IPS-NIHi7 (cell line): ENCODE data around the gene ITGB1.
"Not testable (repeated sequence)": the region's sequence is repeated elsewhere in the genome, so short reads cannot be mapped to it uniquely, and the experiment has no call there.

Experiments used
- DNase-seq: peaks from one replicate; pipeline ENCODE4 v3.0.0; 2012; ENCODE audit warnings: mixed read lengths; ENCODE audit errors: extremely low spot score

The ITGB1 gene

DNA sequence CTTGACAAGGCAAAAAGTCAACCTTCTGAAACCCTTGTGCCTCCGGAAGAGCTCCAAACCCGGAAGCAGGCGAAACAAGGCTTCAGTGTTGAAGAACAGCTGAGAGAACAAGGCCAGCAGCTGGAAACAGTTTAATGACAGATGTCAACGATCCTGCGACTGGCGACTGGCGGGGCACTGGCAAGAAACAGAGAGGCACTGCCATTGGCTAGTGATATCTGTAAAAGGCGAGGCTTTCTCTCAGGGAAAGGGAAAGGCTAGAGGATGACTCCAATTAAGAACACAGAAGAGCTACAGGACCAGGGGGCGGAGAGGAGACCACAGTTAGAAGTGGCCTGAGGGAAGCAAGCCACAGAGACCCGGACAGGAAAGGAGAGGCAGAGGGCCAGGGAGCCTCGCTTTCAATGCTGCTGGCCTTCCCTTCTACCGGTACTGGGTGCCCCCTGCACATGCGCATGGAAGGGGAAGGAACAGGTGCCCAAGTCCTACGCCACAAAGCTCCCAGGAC lies 19.4 kb downstream of the ITGB1 start:
- DNase-seq: peak; percentile 29

DNA sequence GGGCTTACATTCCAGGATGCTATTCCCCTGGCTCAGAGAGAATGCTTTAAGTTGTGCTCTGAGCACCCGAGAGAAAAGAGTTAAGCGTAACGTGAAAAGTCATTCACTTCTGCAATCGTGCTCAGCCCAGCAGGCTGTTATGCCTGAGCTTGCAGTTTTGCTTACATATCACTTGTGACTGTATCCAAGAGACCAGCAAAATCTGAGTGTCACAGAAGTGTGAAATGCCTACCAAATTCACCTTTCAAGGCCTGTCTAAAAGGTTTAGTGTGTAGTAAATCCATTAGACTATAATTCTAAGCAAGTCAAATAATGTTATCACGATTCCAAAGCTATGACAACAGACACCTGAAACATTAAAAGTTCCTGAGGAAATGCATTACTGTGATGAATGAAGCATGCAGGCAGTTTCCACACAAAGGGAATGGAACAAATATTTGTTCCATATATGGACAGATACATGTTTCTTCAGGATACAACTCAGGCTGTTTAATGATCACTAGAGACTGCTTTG lies 20.1 kb downstream of the ITGB1 start:
- no peak for DNase-seq

DNA sequence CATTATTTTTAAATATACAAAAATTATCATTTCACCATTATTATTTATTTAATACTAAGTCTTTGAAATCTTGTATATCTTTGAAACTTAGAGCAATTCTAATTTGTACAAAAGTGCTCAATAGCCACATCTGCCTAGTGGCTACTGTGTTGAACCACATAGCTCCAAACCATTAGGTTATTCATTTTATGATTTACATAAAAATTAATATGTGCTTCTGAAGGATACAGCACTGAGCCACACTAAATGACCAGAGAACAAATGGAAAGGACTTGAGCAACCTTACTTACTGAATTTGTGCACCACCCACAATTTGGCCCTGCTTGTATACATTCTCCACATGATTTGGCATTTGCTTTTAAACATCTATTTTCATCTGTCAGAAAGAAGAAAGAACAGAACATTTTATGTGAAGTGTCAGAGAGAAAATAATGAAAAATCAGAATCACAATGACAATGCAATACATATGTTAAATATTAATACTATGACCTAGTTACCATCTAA lies 25.8 kb downstream of the ITGB1 start:
- DNase-seq: no peak

DNA sequence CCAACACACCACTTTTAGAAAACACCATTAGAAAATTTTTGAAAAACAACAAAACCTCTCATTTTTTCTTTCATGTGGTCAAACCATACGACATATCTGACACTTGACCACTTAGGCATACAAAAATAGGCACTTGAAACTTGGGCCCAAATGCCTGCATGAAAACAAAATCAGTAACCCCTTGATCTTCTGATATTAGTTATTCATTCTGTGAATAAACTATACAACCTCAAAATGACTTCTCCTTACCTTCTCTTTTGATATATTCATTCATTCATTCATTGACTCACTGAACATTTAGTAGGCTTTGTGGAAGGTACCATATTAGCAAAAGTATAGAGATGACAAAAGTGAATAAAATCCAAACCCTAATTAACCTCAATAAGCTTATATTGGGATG lies 26.4 kb downstream of the ITGB1 start:
- DNase-seq: no peak

DNA sequence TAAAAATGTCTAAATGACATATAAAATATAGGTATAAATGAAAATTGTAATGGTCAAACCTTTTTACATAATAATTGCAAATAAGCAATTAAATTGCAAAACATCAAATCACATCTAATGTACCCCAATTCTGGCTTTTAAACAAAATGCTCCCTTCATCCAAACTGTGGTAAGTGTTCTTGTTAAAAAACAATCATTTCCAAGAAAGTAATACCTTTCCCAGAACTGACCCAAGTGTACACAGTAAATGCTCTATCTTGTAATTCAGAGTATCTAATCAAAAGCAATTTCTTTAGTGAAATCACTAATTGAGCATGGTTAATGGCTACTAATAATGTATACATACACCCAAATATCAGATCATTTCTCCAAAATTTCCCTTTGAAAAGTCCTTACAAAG lies 28.0 kb downstream of the ITGB1 start:
- DNase-seq: no peak

DNA sequence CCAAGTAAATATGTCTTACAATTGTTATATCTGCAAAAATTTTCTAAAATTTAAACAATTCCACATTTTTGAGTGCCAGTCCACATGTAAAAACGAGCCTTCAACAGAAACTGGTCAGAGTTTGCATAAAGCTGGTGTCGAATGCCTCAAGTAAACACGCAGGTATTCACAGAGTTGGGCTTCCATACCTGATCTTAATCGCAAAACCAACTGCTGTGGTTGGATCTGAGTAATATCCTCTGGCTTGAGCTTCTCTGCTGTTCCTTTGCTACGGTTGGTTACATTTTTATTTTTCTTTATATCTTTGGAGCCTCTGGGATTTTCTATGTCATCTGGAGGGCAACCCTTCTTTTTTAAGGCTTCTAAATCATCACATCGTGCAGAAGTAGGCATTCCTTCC lies 28.4 kb downstream of the ITGB1 start:
- DNase-seq: no peak

DNA sequence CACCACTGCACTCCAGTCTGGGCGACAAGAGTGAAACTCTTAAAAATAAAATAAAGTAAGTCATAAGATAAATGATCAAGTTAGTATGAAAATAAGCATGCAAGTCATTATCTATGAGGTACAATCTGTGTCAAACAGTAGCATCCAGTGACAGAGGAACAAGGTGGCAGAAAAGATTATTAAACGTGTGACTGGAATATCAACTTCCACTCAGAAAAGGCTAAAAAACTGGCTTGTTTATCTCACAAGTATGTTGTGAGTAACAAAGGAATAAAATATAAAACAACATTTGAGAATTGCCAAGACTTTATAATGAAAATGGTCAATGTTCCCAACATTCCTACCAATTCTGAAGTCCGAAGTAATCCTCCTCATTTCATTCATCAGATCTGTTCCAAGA lies 30.3 kb downstream of the ITGB1 start:
- DNase-seq: no peak

DNA sequence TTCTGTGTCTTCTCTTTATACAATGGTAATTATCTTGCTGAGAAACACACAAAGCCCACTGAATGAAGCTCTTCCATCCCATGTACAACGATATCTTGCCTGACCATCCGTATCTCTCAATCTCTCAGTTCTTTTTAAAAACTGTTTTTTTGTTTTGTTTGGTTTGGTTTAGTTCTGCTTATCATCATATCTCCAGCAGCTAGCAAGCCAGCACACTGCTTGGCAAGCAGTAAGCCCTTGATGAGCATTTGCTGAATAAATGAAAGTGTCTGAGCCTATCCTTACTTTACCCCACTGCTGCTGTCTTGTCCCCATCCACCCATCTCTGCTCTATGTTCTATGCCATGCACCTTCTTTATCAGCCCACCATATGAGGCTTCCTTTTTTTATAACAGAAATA lies 34.2 kb downstream of the ITGB1 start:
- no peak for DNase-seq

DNA sequence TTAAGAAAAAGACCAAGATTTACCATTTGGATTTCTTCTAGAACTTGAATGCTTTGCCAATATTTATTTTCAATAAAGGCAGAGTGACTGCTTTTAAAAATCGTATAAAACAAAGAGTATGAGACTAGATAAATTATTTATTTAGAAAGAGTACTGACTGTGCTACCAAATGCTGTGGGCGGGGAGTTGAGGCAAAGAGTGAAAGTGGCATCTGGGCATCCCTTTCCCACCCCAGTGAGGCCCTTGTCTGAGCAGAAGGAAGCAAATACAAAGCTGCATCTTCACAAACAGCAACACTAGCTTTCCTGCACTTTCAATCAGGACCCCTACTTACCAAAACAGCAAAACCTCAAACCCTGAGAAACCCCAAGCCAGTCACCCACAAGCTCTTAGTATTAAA lies 34.9 kb downstream of the ITGB1 start:
- DNase-seq: no peak

DNA sequence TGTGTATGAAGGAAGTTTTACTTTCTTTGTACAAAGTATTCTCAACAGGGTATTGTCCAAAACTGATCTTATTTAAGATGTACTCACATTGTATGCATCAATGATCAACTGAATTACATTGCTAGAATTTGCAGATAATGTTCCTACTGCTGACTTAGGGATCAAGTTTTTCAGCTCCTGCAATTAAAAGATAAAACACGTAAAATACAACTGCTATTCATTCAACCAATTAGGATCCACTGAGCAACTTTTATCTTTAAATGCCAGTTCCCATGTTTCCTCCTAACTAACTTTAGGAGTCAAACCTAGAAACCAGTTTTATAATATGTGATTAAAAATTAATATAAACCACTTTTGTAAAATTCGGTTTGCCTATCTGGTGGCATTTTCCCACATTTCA lies 35.9 kb downstream of the ITGB1 start:
- no peak for DNase-seq

DNA sequence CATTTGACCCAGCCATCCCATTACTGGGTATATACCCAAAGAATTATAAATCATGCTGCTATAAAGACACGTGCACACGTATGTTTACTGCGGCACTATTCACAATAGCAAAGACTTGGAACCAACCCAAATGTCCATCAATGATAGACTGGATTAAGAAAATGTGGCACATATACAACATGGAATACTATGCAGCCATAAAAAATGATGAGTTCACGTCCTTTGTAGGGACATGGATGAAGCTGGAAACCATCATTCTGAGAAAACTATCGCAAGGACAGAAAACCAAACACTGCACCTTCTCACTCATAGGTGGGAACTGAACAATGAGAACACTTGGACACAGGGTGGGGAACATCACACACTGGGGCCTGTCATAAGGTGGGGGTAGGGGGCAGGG lies 40.2 kb downstream of the ITGB1 start:
- DNase-seq: not testable (repeated sequence)

DNA sequence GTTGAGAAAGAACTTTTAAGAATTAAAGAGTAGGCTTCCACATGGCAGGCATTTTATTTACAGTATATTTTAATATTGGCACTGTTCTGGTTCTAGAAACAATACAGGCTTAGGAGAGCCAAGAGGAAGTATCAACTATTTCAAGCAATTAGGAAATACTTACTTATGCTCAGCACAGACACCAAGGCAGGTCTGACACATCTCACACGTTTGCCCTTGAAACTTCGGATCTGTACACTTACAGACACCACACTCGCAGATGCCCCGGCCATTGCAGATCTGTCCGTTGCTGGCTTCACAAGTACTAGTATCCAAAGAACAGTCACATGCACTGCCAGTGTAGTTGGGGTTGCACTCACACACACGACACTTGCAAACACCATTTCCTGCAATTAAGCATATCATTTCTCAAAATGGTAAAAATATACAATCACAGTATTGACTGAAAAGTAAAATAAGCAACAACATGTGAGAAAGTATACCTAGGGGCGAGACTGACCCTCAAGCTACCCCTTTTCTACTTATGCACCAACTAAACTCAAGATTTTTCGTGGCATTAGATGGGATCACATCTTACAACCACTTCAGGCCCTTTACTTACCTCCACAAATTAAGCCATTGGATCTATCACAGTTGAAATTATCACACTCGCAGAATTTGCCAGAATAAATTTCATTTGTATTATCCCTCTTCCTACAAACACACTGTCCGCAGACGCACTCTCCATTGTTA lies 46.6 kb downstream of the ITGB1 start:
- no peak for DNase-seq

DNA sequence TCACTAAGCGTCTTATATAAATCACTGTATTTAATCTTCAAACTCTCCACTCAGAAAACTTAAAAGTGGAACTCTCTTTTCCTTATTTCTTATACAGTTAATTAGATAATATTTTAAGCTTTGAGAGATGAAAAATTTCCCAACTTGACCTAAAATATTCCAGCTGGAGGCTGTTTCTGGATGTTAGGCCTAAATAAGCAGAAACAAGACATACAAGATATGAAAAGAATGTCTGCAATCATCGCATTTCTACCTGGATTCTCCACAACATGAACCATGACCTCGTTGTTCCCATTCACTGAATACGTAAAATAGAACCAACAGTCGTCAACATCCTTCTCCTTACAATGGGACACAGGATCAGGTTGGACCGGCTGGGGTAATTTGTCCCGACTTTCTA lies 48.1 kb downstream of the ITGB1 start:
- DNase-seq: not testable (repeated sequence)

DNA sequence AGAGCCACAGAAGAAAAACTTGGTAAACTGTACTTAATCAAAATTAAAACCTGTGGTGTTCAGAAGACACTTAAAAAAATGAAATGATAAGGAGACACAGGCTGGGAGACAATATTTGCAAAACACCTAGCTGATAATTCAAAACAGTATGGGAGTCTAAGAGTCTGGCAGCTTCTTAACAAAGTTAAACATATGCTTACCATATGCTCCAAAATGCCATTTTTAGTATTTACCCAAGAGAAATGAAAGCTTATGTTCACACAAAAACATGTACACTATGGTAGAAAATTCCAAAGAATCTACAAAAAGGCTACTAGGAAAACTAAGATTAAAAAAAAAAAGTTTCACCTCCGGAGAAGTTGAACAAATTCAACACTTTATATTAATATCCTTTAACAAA lies 48.6 kb downstream of the ITGB1 start:
- DNase-seq: no peak

DNA sequence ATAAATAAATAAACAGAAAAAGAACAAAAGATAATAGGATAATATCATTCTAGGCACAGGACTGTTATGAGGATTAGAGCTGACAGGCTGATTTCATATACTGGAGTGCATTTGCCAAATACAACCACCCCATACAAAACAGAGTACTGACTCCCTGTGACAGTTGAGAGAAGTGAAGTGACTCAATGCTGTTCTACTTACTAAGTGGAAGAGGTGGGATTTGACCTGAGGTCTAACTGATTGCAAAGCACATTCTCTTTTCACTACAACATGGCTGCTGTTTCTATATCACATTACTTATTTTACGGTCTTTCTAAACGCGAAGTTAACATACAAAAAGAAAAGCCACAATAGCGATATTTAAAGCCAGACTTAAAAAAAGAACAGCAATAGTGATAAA lies 51.4 kb downstream of the ITGB1 start:
- no peak for DNase-seq

DNA sequence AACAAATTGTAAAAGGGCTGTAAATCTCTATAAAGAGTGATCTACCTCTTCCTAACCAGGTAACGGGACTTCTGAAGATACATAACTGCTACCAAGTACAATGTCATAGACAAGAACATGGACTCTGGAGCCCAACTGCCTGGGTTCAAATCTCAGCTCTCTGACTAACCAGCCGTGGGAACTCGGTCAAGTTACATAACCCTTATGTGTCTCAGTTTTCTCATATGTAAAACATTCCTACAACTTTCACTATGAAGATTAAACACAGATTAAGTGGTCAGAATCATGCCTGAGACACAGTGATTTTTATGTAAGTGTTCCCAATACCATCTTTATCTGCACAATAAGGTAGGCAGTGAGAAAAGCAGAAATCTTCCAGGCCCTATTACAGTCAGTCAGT lies 52.6 kb downstream of the ITGB1 start:
- DNase-seq: no peak

DNA sequence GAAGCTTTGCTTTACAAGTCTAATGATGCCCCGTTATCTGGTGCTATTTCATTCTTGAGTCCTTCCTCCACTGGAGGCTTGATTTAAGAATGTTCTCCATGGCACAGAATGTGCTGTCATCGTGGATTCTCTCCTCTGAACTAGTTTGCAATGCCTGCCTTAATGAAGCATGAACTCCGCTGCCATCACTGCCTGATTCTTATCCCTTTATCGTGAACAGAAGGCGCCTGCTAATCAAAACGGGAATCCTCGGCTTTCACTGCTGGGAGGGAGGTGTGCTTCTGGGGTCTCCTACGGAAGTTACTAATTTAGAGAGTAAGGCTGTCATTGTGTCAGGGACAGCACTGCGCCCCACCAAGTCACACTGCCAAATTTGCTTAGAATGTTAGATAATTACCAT lies 56.2 kb downstream of the ITGB1 start:
- no peak for DNase-seq

DNA sequence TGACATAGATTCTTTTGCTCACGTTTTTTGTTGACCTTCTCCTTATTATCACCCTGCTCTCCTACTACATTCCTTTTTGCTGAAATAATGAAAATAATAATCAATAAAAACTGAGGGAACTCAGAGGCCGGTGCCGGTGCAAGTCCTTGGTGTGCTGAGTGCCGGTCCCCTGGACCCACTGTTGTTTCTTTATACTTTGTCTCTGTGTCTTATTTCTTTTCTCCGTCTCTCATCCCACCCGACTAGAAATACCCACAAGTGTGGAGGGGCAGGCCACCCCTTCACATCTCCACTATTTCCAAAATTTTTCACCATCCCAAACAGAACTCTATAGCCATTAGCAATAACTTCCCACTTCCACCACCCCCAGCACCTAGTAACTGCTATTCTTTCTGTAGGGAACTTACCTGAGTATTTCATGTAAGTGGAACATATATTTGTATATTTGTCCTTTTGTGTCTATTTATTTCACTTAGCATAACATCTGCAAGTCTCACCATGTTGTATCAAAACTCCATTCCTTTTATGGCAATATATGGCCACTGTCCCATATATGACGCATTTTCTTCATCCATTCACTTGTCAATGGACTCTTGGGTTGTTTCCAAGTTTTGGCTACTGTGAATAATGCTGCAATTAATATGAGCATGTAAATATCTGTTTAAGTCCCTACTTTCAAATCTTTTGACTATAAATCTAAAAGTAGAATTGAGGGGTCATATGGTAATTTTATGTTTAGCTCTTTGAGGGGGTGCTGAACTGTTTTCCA lies 62.6 kb downstream of the ITGB1 start:
- not testable (repeated sequence) for DNase-seq

DNA sequence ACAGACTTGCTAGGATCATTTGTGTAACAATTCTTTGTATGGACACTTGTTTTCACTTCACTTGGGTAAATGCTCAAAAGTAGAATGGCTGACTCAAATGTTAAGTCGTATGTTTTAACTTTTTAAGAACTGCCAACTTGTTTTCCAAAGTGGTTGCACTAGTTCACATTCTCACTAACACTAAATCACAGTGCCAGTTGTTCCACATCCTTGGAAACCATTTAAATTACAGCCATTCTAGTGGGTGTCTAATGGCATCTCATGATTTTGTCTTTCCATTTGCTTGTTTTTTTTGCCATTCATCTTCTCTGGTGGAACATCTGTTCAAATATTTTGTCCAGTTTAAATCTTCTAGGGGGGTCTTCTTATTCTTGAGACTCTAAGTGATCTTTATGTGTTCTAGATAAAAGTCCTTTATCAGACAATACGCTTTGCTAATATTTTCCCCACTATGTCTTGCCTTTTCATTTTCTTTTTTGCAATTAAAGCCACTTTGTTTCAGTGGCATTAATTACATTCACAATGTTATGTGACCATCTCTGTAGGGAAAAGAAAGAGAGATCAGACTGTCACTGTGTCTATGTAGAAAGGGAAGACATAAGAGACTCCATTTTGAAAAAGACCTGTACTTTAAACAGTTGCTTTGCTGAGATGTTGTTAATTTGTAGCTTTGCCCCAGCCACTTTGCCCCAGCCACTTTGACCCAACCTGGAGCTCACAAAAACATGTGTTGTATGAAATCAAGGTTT lies 63.9 kb downstream of the ITGB1 start:
- no peak for DNase-seq

DNA sequence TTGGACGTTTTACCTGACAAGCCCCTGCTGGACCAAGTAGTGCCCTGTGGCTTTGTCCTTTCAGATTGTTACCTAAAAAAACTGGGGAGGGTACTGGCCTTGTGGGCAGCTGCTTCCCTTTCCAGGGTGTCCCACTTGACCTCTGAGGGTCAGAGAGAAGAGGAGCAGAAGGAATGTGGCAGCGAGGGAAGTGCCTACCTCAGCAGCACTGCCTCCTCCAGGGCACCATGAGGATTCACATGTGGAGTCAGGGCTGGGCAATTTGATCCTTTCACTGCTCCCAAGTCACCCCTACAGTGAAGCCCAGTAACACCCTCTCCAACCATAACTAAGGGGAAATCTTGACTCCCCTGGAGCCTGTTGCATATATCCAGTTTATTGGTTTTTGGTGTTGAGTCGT lies 64.6 kb downstream of the ITGB1 start:
- peak; percentile 74 for DNase-seq

DNA sequence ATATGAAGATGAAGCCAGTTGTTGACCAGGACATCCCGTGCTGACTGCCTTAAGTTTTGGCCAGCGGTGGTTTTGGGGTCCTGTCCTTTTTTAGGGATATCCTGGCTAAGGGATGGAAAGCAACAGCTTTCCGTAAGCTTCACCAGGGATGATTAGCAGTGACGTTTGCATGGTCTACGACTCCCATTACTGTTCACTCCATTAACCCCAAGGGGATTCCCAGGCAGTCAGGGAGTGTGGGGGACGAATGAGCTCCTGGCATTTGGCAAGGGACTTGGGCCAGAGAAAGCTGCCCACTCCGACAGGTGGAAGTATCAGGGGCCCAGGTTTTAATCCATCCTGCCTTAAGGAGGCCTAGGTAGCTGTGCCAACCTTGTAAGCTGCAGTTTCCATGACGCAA lies 66.8 kb downstream of the ITGB1 start:
- DNase-seq: no peak

DNA sequence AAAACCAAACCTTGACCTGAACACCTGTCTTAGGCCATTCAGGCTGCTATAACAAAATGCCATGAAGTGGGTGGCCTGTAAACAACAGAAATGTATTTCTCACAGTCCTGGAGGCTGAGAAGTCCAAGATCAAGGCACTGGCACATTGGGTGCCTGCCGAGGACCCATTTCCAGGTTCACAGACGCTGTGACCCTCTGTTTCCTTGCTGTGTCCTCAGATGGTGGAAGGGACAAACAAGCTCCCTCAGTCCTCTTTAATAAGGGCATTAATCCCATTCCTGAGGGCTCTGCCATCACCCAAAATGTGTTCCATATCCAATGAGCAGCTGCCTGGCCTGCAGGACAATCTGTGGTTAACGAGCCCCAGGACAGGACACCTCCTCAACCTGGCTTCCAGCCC lies 67.6 kb downstream of the ITGB1 start:
- no peak for DNase-seq
